ENCODE measurements around the gene NR1H3. TPM values are rescaled to one million over a fixed set of nuclear protein-coding genes. Genes with fewer than 3 reads are reported as not detected.

Gene NR1H3
- total and polyA plus RNA-seq, 2 of the 4 experiments (the other 2 are of a cell fraction): 9.1 to 13.6 TPM

DNA sequence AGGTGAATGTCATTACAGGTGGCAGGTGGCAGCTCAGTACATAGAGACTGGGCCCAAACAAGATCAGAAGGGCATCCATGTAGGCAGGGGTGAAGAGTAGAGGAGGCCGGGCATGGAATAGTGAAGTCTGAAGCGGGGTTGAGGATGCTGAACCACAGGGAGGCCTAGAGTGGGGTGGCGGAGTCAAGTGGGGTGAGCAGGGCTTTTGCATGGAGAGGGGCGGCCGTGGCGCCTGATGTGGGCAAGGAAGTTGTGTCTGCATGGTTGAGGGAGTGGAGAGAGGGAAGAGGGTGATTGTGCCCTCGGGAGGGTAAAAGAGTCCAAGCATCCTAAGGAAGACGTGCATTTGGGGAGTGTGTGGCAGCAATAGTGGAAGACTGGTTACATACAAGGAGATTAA lies 28.6 kb upstream of the NR1H3 start:
- no peaks in the 10 kb centered on the region for H3K9me3 ChIP-seq (ENCODE audit: control insufficient read depth, insufficient read depth, low read length)
- 0 out of 2 replicates have a peak, but pooled peaks cover 4% of the 10 kb centered on the region for H4K20me1 ChIP-seq (ENCODE audit: insufficient read depth, low read length)
- no peak overlapping the region for H3K4me2 ChIP-seq (ENCODE audit: low read depth, low read length)
- H3K9me1 ChIP-seq (ENCODE audit: insufficient read depth, low read length): peaks cover 4% of the 10 kb centered on the region; the same call in 1 of the 2 replicates
- H3K4me1 ChIP-seq (ENCODE audit: control insufficient read depth, insufficient read depth, low read length): peaks cover 5% of the 10 kb centered on the region
- ChIA-PET POLR2A (ENCODE audit: unreplicated experiment) (no interaction called here), CTCF (interaction anchor here (0.6 to 1.1 kb wide), 3 partner anchors 13 to 42 kb away, joined by 3 to 4 read pairs (median 3); no protein-coding TSS in a partner anchor)
- no peak overlapping the region for H3K18ac ChIP-seq (ENCODE audit: low read depth, low read length)
- intact Hi-C loops (cut with micrococcal nuclease) (no loop called here), in situ Hi-C loops (cut with MboI; ENCODE audit: low sequenced_read_pairs) (no loop called here), dilution Hi-C loops (cut with HindIII; ENCODE audit: low sequenced_read_pairs, unreplicated experiment) (no loop called here)
- H2BK120ac ChIP-seq (ENCODE audit: low read depth, low read length): no peak overlapping the region
- no peaks in the 10 kb centered on the region for H3K27me3 ChIP-seq (ENCODE audit: control insufficient read depth, insufficient read depth, low read length)
- H2AK9ac ChIP-seq (replicated peaks; ENCODE audit: low read depth, low read length, poor library complexity): no peak overlapping the region
- no peak overlapping the region for H3K4me3 ChIP-seq (ENCODE audit: insufficient read depth, low read depth, low read length)
- WGBS, 2 experiments (ENCODE audit: extremely low coverage in 2 of 2, insufficient read length in 1 of 2): 93% methylated on average over 6 of the region's 8 CpGs; no CpG with 5 or more reads in 1 of the 2 experiments
- H2BK20ac ChIP-seq (ENCODE audit: low read depth, low read length): no peak overlapping the region
- H4K91ac ChIP-seq (ENCODE audit: insufficient read depth, low read depth, low read length): no peak overlapping the region
- H2AK5ac ChIP-seq (ENCODE audit: low read depth, low read length): no peak overlapping the region
- peaks cover 9 to 27% of the 10 kb centered on the region in 2 experiments; a peak in 3 of 4 replicates for H3K79me1 ChIP-seq (ENCODE audit: low read depth in 1 of 2, low read length in 2 of 2)
- H3K56ac ChIP-seq (ENCODE audit: extremely low read depth, insufficient read depth, low read length): no peak overlapping the region
- H2AFZ ChIP-seq (replicated peaks; ENCODE audit: low read length, poor library complexity): no peak overlapping the region
- no peak for TF ChIP-seq MAFK (IDR thresholded peaks at IDR 0.05; ENCODE audit: low read depth, low read length)
- TF ChIP-seq POLR2A (IDR thresholded peaks at IDR 0.05; ENCODE audit: low read depth, low read length): no peak
- TF ChIP-seq CEBPB (IDR thresholded peaks at IDR 0.05; ENCODE audit: low read depth, low read length): no peak
- TF ChIP-seq RAD21 (IDR thresholded peaks at IDR 0.05; ENCODE audit: low read length): no peak
- no peak for TF ChIP-seq FOS (IDR thresholded peaks at IDR 0.05; ENCODE audit: low read depth, low read length)
- TF ChIP-seq, protein P1, sequence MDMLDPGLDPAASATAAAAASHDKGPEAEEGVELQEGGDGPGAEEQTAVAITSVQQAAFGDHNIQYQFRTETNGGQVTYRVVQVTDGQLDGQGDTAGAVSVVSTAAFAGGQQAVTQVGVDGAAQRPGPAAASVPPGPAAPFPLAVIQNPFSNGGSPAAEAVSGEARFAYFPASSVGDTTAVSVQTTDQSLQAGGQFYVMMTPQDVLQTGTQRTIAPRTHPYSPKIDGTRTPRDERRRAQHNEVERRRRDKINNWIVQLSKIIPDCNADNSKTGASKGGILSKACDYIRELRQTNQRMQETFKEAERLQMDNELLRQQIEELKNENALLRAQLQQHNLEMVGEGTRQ (IDR thresholded peaks at IDR 0.05; ENCODE audit: low read depth, low read length): no peak
- no peak for TF ChIP-seq RFX5 (IDR thresholded peaks at IDR 0.05; ENCODE audit: low read depth, low read length)
- no peak for TF ChIP-seq CHD1 (IDR thresholded peaks at IDR 0.05; ENCODE audit: low read depth, low read length)
- TF ChIP-seq, protein P2, sequence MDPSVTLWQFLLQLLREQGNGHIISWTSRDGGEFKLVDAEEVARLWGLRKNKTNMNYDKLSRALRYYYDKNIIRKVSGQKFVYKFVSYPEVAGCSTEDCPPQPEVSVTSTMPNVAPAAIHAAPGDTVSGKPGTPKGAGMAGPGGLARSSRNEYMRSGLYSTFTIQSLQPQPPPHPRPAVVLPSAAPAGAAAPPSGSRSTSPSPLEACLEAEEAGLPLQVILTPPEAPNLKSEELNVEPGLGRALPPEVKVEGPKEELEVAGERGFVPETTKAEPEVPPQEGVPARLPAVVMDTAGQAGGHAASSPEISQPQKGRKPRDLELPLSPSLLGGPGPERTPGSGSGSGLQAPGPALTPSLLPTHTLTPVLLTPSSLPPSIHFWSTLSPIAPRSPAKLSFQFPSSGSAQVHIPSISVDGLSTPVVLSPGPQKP (IDR thresholded peaks at IDR 0.05; ENCODE audit: borderline replicate concordance, low read depth, low read length): no peak
- no peak for TF ChIP-seq RCOR1 (IDR thresholded peaks at IDR 0.05; ENCODE audit: insufficient replicate concordance, low read length)
- no peak for TF ChIP-seq MAZ (IDR thresholded peaks at IDR 0.05; ENCODE audit: borderline replicate concordance, low read depth, low read length)
- TF ChIP-seq, protein P3, sequence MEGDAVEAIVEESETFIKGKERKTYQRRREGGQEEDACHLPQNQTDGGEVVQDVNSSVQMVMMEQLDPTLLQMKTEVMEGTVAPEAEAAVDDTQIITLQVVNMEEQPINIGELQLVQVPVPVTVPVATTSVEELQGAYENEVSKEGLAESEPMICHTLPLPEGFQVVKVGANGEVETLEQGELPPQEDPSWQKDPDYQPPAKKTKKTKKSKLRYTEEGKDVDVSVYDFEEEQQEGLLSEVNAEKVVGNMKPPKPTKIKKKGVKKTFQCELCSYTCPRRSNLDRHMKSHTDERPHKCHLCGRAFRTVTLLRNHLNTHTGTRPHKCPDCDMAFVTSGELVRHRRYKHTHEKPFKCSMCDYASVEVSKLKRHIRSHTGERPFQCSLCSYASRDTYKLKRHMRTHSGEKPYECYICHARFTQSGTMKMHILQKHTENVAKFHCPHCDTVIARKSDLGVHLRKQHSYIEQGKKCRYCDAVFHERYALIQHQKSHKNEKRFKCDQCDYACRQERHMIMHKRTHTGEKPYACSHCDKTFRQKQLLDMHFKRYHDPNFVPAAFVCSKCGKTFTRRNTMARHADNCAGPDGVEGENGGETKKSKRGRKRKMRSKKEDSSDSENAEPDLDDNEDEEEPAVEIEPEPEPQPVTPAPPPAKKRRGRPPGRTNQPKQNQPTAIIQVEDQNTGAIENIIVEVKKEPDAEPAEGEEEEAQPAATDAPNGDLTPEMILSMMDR (conservative IDR thresholded peaks at IDR 0.05; ENCODE audit: low read depth, low read length): no peak
- TF ChIP-seq MXI1 (IDR thresholded peaks at IDR 0.05; ENCODE audit: borderline replicate concordance, low read depth, low read length): no peak
- TF ChIP-seq SMC3 (IDR thresholded peaks at IDR 0.05; ENCODE audit: low read depth, low read length): no peak
- TF ChIP-seq NFE2L2 (IDR thresholded peaks at IDR 0.05; ENCODE audit: low read depth, low read length): no peak
- no peak for TF ChIP-seq BHLHE40 (IDR thresholded peaks at IDR 0.05; ENCODE audit: low read depth, low read length)
- ATAC-seq (ENCODE audit: low read depth) (no peak), DNase-seq (no peak)
- H3K4ac ChIP-seq (ENCODE audit: low read depth, low read length): no peak overlapping the region
- H3K23ac ChIP-seq (ENCODE audit: low read depth, low read length): no peak overlapping the region
- H4K5ac ChIP-seq (ENCODE audit: low read depth, low read length): no peak overlapping the region
- H3K14ac ChIP-seq (replicated peaks; ENCODE audit: low read depth, low read length): no peak overlapping the region
- no TSS peak for BruUV-seq (replicated peaks)
- H3K36me3 ChIP-seq (ENCODE audit: control insufficient read depth, insufficient read depth, low read length): peaks cover 29% of the 10 kb centered on the region
- H2BK15ac ChIP-seq (ENCODE audit: low read depth, low read length): no peak overlapping the region
- no peak overlapping the region for H4K8ac ChIP-seq (ENCODE audit: low read depth in 2 of 2, low read length in 2 of 2)
- H2BK5ac ChIP-seq (ENCODE audit: low read depth, low read length, poor library complexity, severe bottlenecking): no peak overlapping the region
- no peak overlapping the region for H3K27ac ChIP-seq (ENCODE audit: insufficient read depth, low read length)
- no peak overlapping the region for H3K9ac ChIP-seq (ENCODE audit: low read depth, low read length)
